ENCODE data around the gene BACH1.

The BACH1 gene

GRCh38 chr21:29293495-29293894 is 5.2 kb upstream of the BACH1 start:
- no peak for DNase-seq (ENCODE audit: low read depth in 3 of 3)

DNA sequence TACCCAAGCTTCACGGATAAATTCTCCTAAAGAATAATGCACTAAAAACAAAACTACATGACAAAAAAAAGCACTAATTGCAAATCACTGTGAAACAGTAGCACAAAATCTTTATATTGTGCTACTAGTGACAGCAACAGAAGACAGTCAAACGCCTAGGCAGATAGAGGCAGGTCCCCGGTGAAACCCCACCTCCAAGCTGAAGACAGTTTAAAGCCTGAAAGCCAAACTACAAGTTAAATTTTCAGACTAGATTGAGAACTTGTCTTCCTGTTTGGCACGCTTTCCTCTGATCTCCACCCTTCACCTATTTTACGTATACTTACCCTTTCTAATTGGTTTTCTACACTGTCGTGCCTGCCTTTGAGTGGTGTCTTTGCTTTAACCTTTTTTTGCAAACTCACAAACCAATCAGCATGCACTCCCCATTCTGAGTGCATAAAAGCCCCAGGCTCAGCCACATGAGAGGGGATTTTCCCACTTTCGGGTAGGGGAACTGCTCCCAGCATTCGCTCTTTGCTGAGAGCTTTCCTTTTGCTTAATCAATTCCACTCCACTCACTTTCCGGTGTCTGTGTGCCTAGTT is 3.6 kb upstream of the BACH1 start:
- DNase-seq (ENCODE audit: low read depth in 3 of 3) = no peak

- DNase-seq (ENCODE audit: low read depth in 3 of 3) = no peak
These were observed 2.3 kb upstream of the BACH1 start for GRCh38 chr21:29296446-29296845.

- no peak for DNase-seq (ENCODE audit: low read depth in 3 of 3)
These were observed 1.0 kb upstream of the BACH1 start for GRCh38 chr21:29297483-29298347.

DNA sequence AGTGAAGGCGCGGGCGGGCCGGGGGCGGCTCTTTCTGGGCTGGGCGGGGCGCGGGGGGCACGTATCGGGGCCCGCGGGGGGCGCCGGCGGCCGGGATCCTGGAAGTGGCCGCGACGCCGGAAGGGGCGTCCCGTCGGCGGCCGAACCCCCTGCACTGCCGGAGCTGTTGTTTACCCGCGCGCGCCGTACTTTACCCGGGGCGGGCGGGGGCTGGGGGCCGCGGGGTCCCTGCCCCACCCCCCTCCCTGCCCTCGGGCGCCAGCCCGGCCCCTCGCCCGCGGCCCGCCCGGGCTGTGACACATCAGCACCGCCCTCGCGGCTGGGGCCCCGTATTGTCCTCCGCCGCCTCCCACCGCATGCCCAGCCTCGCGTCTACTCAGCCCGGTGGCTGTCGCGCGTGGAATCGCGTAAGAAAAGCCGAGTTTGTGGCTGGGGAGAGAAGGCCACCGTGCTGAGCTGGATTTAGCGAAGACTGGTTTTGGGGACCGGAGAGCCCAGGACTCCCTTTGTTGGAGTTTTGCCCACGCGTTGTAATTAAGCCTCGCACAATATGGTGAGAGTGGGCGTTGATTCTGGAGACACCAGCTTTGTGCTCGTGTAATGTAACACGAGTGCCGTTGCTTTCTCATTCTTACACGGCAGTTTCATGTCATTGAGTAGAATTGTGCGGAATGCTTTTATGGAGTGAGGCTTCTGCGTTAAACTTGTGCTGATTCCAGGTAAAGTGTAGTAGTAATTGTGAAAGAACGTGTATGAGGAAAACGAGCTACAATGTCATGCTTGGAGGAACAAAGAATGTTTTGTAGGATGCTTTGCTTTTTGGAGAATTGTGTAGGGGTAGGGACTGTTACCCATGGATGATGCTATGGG is 559 bp downstream of the BACH1 start:
- DNase-seq (ENCODE audit: low read depth in 3 of 3) = peak; percentile 54 to 64 (median 61)

GRCh38 chr21:29299916-29300806 is 1.4 kb downstream of the BACH1 start:
- DNase-seq (ENCODE audit: low read depth in 3 of 3) = peak in 2 of 3 experiments; percentile 24 to 28

GRCh38 chr21:29300807-29301138 is 2.1 kb downstream of the BACH1 start:
- DNase-seq (ENCODE audit: low read depth in 3 of 3) = no peak

DNA sequence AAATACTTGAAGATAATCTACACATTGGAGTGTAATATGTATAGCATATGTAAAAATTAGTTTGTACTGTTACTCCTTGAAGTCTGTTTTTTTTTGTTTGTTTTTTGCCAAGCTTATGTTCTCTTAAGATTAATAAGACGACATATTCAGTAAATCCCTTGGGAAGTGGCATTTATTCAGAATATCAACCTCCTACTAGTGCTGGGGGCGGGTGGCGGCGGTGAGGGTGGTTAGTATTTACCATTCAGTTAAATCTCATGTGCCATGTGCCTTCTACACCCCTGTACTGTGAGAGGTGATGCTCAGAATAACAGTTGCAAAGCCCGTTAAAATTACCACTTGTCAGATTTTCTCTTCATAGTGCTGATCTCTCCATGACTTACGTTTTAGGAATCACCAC is 3.0 kb downstream of the BACH1 start:
- DNase-seq (ENCODE audit: low read depth in 3 of 3) = no peak

GRCh38 chr21:29302359-29302875 is 3.7 kb downstream of the BACH1 start:
- no peak for DNase-seq (ENCODE audit: low read depth in 3 of 3)

GRCh38 chr21:29303288-29303687 is 4.6 kb downstream of the BACH1 start:
- no peak for DNase-seq (ENCODE audit: low read depth in 3 of 3)

GRCh38 chr21:29304597-29304996 is 5.9 kb downstream of the BACH1 start:
- DNase-seq (ENCODE audit: low read depth in 3 of 3) = no peak

DNA sequence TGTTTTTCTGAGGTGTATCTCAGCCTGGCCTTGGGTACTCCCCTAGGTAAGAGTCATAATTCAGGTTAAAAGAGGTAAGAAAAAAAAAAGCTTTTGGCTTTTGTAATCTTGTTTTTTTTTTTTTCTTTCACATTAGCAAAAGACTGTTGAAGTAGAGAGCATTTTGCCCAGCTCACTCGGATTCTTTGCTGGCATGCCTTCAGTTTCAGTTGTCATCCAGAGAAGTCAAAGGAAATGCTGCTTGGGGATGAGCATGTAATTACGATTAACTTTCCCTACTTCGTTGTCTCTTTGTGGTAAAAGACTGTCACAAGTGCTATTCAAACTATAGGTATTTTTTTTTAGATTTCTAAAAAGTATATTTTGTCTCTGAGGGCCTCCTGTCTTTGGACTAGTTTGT is 6.3 kb downstream of the BACH1 start:
- DNase-seq (ENCODE audit: low read depth in 3 of 3) = no peak

DNA sequence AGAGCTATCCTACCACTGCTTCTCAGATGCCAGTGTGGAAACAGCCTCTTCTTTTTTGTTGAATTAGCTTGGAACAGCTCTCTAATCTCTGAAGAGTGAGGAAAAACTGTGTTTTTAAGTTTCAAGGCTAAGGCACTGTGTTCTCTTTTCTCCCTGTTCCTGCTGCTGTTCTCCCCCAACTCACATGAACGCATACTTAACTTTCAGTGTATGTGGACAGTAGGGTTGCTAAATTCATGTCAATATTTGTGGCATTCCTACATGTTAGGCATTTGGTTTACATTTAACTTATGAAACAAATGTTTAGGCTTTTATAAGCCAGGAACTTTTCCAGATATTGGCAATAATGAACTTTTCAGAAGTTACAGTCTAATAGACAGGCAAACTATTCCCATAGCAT is 6.8 kb downstream of the BACH1 start:
- no peak for DNase-seq (ENCODE audit: low read depth in 3 of 3)

DNA sequence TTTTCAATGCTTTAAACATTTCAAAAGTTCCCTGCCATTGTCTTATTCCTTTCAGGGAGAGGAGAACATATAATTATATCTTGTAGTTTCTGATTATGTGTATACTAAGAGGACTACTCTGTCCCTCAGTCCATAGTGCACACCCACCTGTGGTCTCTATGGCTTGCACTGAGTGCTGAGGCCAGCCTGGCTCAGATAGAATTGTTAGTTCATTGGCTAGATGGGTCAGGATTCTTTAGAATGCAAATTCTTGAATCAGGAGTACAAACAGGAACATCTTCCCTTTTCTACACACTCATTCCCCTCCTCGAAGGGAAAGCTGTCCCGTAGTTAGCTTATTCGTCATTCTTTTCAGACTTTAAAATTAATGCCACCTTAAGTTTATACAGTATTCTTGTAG is 8.2 kb downstream of the BACH1 start:
- DNase-seq (ENCODE audit: low read depth in 3 of 3) = no peak

GRCh38 chr21:29307718-29308455 is 9.2 kb downstream of the BACH1 start:
- no peak for DNase-seq (ENCODE audit: low read depth in 3 of 3)

DNA sequence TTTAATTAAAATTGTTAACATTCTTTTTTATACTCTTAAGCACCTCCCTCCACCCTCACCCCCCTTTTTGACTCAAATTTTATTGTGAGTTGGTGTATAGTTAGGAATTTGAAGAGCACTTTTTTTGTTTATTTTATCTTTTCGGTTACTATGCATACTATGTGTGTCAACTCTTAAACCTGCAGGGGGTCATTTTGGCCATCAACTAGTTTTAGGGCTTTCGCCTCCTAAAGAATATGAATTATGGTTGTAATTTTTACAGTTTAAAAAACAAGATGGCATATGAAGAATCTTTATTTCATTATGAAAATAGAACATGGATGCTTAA is 9.7 kb downstream of the BACH1 start:
- DNase-seq (ENCODE audit: low read depth in 3 of 3) = no peak

GRCh38 chr21:29309703-29310102 is 11.0 kb downstream of the BACH1 start:
- DNase-seq (ENCODE audit: low read depth in 3 of 3) = no peak

GRCh38 chr21:29311802-29312201 is 13.1 kb downstream of the BACH1 start:
- no peak for DNase-seq (ENCODE audit: low read depth in 3 of 3)

- no peak for DNase-seq (ENCODE audit: low read depth in 3 of 3)
These were observed 14.3 kb downstream of the BACH1 start for GRCh38 chr21:29312981-29313380.

DNA sequence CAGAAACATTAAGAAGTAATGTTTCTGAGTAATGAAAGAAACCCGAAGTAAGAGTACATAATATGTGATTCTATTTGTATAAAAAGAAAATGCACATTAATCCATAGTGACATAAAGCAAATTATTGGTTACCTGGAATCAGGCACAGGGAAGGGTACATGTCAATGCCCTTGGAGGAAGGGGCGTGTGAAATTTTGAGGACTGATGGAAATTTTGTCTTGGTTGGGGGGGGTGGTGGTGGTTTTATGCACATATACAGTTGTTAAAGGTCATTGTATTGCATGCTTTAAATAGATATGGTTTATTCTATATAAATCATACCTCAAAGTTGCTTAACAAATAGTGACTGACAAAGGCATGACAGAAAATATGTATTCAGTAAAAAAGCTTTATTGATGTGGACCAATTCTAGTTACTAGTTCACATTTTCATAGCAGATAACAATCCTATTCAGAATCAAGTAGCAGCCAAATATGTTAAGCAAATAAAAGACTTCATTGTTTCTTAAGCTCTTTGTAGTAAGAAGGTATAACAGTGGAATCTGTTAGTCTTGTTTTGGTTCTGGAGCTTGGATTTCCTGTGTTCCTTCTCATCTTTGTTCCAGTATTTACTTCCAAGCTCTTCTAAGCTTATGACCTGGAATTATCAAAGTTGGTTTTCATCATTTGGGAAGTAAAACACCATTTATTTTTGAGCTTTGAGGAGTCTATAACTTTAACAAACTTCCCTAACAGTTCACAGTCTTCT is 15.1 kb downstream of the BACH1 start:
- DNase-seq (ENCODE audit: low read depth in 3 of 3) = no peak

All from stimulated activated CD4-positive, alpha-beta T cell treated with anti-CD3 and anti-CD28 coated beads, TNF-alpha, amount 100 ng/mL, for 4 hours (primary cell).